Panc1 (cell line): Measurements from ENCODE around the gene PTPRK. TPM values are rescaled to one million over a fixed set of nuclear protein-coding genes. Genes with fewer than 3 reads are reported as not detected.

Experiments used
- ATAC-seq: fragments of 200-7000 bp; cut with Tn5 transposase; 2 replicates; pipeline ENCODE4 v1.9.1; 2020; ENCODE audit warnings: mild to moderate bottlenecking, moderate library complexity
- BruUV-seq: library from RNA; stranded (reverse); fragments of 400-500 nt; replicated peaks from 2 replicates; lab custom pipeline; 2021; lab: Mats Ljungman, UMichigan
- CTCF ChIA-PET: fragments of 300-600 bp; sonication (Branson Sonifier 250); formaldehyde crosslinking; loops from one replicate; lab custom pipeline; 2022; ENCODE audit warnings: antibody characterized with exemption; lab: Charles Lee
- POLR2A ChIA-PET: fragments of 300-600 bp; sonication (Branson Sonifier 250); formaldehyde crosslinking; loops from one replicate; lab custom pipeline; 2022; ENCODE audit warnings: antibody characterized with exemption; lab: Charles Lee
- DNase-seq: peaks from one replicate; pipeline ENCODE4 v3.0.0-alpha.2; 2010; ENCODE audit warnings: low read depth, low spot score
- H3K27ac ChIP-seq: 2 replicates; pipeline ENCODE4 v1.5.1; 2011; ENCODE audit warnings: mild to moderate bottlenecking, low read length, inconsistent platforms
- H3K27me3 ChIP-seq: fragments of 200-500 bp; sonication (Bioruptor generic); 2 replicates; pipeline ENCODE4 v1.6.0; 2014; ENCODE audit warnings: low read length, inconsistent platforms; ENCODE audit not compliant: control insufficient read depth, insufficient read depth
- H3K36me3 ChIP-seq: fragments of 200-500 bp; sonication (Bioruptor generic); 2 replicates; pipeline ENCODE4 v1.5.1; 2014; ENCODE audit warnings: inconsistent platforms, mild to moderate bottlenecking, low read length, moderate library complexity; ENCODE audit not compliant: control insufficient read depth, insufficient read depth
- H3K4me1 ChIP-seq: 2 replicates; pipeline ENCODE4 v1.5.1; 2011; ENCODE audit warnings: inconsistent platforms, mild to moderate bottlenecking, low read length, moderate library complexity; ENCODE audit not compliant: control insufficient read depth, insufficient read depth
- H3K4me3 ChIP-seq, 2 experiments: 2 replicates each; pipeline ENCODE4 v1.5.1; 2011 to 2012; ENCODE audit warnings: low read depth in 2 of 2, low read length in 2 of 2, mild to moderate bottlenecking in 2 of 2, inconsistent platforms in 1 of 2, moderate library complexity in 1 of 2
- H3K9me3 ChIP-seq: fragments of 200-500 bp; sonication (Bioruptor generic); 2 replicates; pipeline ENCODE4 v1.5.1; 2014; ENCODE audit warnings: low read depth, mild to moderate bottlenecking, inconsistent platforms, low read length, moderate library complexity; ENCODE audit not compliant: control insufficient read depth, insufficient read depth
- POLR2AphosphoS5 ChIP-seq: IDR thresholded peaks from 2 replicates; pipeline ENCODE4 v1.6.1; 2012; ENCODE audit warnings: mild to moderate bottlenecking, low read depth, low read length, moderate library complexity
- SIN3A ChIP-seq: IDR thresholded peaks from 2 replicates; pipeline ENCODE4 v1.6.1; 2012; ENCODE audit warnings: low read depth, mild to moderate bottlenecking, low read length, moderate library complexity, borderline replicate concordance; ENCODE audit not compliant: insufficient read depth
- TCF7L2 ChIP-seq: IDR thresholded peaks from 2 replicates; pipeline ENCODE4 v1.6.1; 2011; ENCODE audit warnings: mild to moderate bottlenecking, low read depth, low read length, inconsistent platforms
- in situ Hi-C: cut with HindIII; loops from 2 replicates; pipeline ENCODE4 v1.10.0; 2016; ENCODE audit warnings: low sequenced_read_pairs, low pct_unique_long_range_greater_than_20kb
- intact Hi-C: fragments of 100-400 bp; cut with micrococcal nuclease; formaldehyde crosslinking; loops from one replicate; pipeline ENCODE4 v1.10.0; 2022; ENCODE audit not compliant: unreplicated experiment
- total RNA-seq: library from RNA; stranded (reverse); gene quantifications from one replicate; pipeline ENCODE4 v1.2.1, GENCODE V29; 2021; ENCODE audit not compliant: unreplicated experiment
- TF ChIP-seq, protein P1 (sequence below), 2 experiments: IDR thresholded peaks; 2 replicates each; pipeline ENCODE4 v1.6.1; 2011 to 2012; ENCODE audit warnings: low read depth in 2 of 2, control low read depth in 1 of 2, low read length in 1 of 2, mild to moderate bottlenecking in 1 of 2, moderate library complexity in 1 of 2; ENCODE audit not compliant: insufficient read depth in 1 of 2
- TF ChIP-seq, protein P2 (sequence below): fragments of 450-650 bp; IDR thresholded peaks from 2 replicates; pipeline ENCODE4 v1.5.1; 2017; ENCODE audit warnings: mild to moderate bottlenecking

PTPRK gene
- total RNA-seq, 1 experiment from 2014 or later: 61.8 TPM

DNA sequence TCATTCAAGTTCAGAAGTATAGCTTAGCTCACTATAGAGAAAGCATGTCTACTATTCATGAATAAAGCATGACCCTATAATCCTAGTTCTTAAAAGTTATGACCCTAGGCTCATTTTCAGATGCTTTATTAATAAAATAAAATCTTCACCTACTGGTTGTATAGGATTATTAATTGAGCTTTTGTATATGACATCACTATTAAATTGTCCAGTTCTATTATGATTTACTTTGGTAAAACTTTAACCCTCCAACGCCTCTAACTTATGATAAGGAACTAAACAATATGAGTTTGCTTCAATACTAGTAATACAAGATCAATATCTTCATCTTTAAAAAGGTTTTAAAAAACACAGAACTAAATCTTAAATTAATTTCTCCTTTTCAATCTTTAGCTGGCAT lies 356.1 kb downstream of the PTPRK start:
- POLR2A ChIA-PET: no interaction called here
- DNase-seq (no peak), ATAC-seq (no peak)
- H3K36me3 ChIP-seq: no peaks in the 10 kb centered on the region; the same call in 1 of the 2 replicates
- no peak overlapping the region for H3K4me3 ChIP-seq
- H3K4me1 ChIP-seq: no peaks in the 10 kb centered on the region
- no TSS peak for BruUV-seq
- no peaks in the 10 kb centered on the region for H3K27me3 ChIP-seq
- in situ Hi-C loops (no loop called here), intact Hi-C loops (no loop called here)
- TF ChIP-seq SIN3A: no peak
- TF ChIP-seq, protein P1, sequence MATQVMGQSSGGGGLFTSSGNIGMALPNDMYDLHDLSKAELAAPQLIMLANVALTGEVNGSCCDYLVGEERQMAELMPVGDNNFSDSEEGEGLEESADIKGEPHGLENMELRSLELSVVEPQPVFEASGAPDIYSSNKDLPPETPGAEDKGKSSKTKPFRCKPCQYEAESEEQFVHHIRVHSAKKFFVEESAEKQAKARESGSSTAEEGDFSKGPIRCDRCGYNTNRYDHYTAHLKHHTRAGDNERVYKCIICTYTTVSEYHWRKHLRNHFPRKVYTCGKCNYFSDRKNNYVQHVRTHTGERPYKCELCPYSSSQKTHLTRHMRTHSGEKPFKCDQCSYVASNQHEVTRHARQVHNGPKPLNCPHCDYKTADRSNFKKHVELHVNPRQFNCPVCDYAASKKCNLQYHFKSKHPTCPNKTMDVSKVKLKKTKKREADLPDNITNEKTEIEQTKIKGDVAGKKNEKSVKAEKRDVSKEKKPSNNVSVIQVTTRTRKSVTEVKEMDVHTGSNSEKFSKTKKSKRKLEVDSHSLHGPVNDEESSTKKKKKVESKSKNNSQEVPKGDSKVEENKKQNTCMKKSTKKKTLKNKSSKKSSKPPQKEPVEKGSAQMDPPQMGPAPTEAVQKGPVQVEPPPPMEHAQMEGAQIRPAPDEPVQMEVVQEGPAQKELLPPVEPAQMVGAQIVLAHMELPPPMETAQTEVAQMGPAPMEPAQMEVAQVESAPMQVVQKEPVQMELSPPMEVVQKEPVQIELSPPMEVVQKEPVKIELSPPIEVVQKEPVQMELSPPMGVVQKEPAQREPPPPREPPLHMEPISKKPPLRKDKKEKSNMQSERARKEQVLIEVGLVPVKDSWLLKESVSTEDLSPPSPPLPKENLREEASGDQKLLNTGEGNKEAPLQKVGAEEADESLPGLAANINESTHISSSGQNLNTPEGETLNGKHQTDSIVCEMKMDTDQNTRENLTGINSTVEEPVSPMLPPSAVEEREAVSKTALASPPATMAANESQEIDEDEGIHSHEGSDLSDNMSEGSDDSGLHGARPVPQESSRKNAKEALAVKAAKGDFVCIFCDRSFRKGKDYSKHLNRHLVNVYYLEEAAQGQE (IDR thresholded peaks at IDR 0.05; ENCODE audit: insufficient read depth in 1 of 2, low read depth in 2 of 2, low read length in 1 of 2): no peak
- TF ChIP-seq, protein P2, sequence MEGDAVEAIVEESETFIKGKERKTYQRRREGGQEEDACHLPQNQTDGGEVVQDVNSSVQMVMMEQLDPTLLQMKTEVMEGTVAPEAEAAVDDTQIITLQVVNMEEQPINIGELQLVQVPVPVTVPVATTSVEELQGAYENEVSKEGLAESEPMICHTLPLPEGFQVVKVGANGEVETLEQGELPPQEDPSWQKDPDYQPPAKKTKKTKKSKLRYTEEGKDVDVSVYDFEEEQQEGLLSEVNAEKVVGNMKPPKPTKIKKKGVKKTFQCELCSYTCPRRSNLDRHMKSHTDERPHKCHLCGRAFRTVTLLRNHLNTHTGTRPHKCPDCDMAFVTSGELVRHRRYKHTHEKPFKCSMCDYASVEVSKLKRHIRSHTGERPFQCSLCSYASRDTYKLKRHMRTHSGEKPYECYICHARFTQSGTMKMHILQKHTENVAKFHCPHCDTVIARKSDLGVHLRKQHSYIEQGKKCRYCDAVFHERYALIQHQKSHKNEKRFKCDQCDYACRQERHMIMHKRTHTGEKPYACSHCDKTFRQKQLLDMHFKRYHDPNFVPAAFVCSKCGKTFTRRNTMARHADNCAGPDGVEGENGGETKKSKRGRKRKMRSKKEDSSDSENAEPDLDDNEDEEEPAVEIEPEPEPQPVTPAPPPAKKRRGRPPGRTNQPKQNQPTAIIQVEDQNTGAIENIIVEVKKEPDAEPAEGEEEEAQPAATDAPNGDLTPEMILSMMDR: no peak
- TF ChIP-seq POLR2AphosphoS5: no peak
- no peaks in the 10 kb centered on the region for H3K9me3 ChIP-seq
- no peak overlapping the region for H3K27ac ChIP-seq
- CTCF ChIA-PET: no interaction called here

DNA sequence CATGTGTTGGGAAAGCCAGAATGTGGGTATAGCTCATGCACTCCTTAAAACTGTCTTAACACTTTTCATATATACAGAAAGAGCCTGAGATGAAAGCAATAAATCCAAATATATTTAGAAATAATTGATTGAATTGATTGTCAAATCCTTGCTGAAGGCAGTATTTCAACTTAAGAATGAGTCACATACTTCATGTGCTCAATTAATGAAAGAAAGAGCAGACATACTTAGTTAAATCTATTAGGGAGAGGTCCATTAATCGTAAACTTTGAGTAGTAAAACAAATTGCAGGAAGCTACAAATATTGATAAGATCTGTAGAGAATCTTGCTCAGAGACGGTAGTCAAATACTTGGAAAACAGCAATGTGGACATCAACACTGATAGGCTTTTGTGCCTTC lies 358.0 kb downstream of the PTPRK start:
- in situ Hi-C loops (no loop called here), intact Hi-C loops (no loop called here)
- POLR2A ChIA-PET: no interaction called here
- CTCF ChIA-PET: no interaction called here
- DNase-seq (no peak), ATAC-seq (no peak)
- H3K36me3 ChIP-seq: no peaks in the 10 kb centered on the region; the same call in 1 of the 2 replicates
- TF ChIP-seq SIN3A (no peak), POLR2AphosphoS5 (no peak), TCF7L2 (no peak)
- TF ChIP-seq, protein P1 (IDR thresholded peaks at IDR 0.05; ENCODE audit: insufficient read depth in 1 of 2, low read depth in 2 of 2, low read length in 1 of 2): no peak
- TF ChIP-seq, protein P2: no peak
- H3K27me3 ChIP-seq: no peaks in the 10 kb centered on the region
- H3K4me3 ChIP-seq: no peak overlapping the region
- no peaks in the 10 kb centered on the region for H3K9me3 ChIP-seq
- H3K27ac ChIP-seq: no peak overlapping the region
- no peaks in the 10 kb centered on the region for H3K4me1 ChIP-seq
- BruUV-seq: no TSS peak
